Mammary epithelial cell (primary cell): Measurements from ENCODE around the gene LIX1L.

Source experiments
- EZH2 ChIP-seq: IDR thresholded peaks from 2 replicates; pipeline ENCODE4 v1.6.1; 2012; ENCODE audit warnings: low read length, inconsistent platforms, borderline replicate concordance
- TF ChIP-seq, protein P1 (sequence below), 2 donors: IDR thresholded peaks in 1 of 2; conservative IDR thresholded peaks in 1 of 2; 2 replicates each; pipeline ENCODE4 v1.5.1; 2011 to 2012; ENCODE audit warnings: inconsistent platforms in 2 of 2, low read length in 2 of 2, mild to moderate bottlenecking in 2 of 2, control low read depth in 1 of 2, low read depth in 1 of 2; ENCODE audit not compliant: insufficient read depth in 1 of 2; ENCODE audit errors: extremely low read depth in 1 of 2

DNA sequence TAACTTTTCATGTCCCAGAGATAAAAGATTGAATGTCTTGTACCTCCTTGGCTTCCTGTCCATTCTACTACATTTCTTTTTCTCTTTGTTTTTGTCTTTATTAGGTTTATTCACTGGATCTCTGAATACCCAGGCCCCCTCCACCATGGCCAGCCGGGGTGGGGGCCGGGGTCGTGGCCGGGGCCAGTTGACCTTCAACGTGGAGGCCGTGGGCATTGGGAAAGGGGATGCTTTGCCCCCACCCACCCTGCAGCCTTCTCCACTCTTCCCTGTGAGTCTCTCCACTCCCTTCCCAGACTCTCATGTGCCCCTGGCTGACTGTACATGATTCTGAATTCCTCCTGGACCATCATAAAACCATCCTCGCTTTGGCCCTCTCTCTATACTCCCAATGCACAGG, 16.9 kb upstream of the LIX1L start:
- TF ChIP-seq, protein P1, sequence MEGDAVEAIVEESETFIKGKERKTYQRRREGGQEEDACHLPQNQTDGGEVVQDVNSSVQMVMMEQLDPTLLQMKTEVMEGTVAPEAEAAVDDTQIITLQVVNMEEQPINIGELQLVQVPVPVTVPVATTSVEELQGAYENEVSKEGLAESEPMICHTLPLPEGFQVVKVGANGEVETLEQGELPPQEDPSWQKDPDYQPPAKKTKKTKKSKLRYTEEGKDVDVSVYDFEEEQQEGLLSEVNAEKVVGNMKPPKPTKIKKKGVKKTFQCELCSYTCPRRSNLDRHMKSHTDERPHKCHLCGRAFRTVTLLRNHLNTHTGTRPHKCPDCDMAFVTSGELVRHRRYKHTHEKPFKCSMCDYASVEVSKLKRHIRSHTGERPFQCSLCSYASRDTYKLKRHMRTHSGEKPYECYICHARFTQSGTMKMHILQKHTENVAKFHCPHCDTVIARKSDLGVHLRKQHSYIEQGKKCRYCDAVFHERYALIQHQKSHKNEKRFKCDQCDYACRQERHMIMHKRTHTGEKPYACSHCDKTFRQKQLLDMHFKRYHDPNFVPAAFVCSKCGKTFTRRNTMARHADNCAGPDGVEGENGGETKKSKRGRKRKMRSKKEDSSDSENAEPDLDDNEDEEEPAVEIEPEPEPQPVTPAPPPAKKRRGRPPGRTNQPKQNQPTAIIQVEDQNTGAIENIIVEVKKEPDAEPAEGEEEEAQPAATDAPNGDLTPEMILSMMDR (conservative IDR thresholded peaks at IDR 0.05 in 1 of 2, IDR thresholded peaks at IDR 0.05 in 1 of 2; ENCODE audit: extremely low read depth in 1 of 2, insufficient read depth in 1 of 2, low read depth in 1 of 2, low read length in 2 of 2) = no peak
- TF ChIP-seq EZH2 = no peak
